HG03196 (cell line): ENCODE measurements around the gene ZNF787.
A peak's percentile ranks its signal among the peaks of the same experiment; 100 is the strongest.
"Not testable (repeated sequence)": the region's sequence is repeated elsewhere in the genome, so short reads cannot be mapped to it uniquely, and the experiment has no call there.

ENCODE experiments used
- ATAC-seq: cut with Tn5 transposase; IDR thresholded peaks from one replicate; pipeline ENCODE4 v1.9.1; 2021; ENCODE audit not compliant: unreplicated experiment

The ZNF787 gene

GRCh38 chr19:56121180-56122167 is at the start of gene ZNF787:
ZNF787 (minus strand) TSS chr19:56121295; CDS start chr19:56103217, 18,078 bp downstream.
- peak; percentile 81 for ATAC-seq

GRCh38 chr19:56170261-56170660 is 49.2 kb upstream of the ZNF787 start:
- no peak for ATAC-seq

DNA sequence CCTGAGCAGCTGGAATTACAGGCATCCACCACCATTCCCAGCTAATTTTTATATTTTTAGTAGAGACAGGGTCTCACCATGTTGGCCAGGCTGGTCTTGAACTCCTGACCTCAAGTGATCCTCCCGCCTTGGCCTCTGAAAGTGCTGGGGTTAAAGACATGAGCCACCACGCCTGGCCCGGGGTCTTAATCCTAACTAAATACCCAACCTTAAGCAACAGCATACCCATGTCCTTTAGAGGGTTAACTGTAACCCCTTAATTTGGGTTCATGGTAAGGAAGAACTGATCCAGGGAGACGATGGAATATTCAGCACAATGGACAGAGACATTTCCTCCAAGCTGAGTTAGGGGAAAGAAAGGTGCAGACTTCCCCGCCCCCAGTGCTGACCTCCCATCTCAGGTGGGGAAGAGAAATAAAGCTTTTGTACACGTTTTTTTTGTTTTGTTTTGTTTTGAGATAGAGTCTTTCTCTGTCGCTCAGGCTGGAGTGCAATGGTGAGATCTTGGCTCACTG is 46.0 kb upstream of the ZNF787 start:
- no peak for ATAC-seq

DNA sequence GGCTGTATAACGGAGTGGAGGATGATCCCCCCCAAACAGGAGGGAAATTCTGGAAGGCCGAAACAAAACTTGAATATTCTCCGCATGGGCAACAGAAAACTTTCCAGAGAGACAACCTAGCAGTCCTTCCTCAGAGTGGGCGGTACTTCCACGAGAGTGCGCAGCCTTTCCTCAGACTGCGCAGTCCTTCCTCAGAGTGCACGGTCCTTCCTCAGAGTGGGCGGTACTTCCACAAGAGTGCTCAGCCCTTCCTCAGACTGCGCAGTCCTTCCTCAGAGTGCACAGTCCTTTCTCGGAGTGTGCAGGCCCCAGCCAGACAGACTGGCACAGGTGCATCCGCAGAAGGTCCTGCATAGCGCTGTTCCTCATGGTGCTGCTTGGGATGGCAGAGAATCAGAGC is 42.0 kb upstream of the ZNF787 start:
- ATAC-seq: no peak

DNA sequence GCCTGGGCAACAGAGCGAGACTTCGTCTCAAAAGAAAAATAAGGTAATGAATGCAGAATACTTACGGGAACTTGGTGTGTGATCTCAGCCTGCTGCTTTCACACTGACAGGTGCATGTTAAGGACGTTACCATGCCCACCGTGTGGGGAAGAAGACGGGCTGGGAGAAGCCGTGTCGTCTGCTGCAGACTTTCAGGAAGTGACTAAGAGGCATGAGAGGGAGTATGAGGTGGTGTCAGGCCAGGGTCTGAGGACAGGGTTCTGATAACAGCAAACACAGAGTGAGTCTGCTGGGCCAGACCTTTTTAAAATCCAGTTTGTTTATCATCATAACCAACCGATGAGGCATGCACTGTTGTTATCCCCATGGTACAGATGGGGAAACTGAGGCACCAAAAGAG is 41.2 kb upstream of the ZNF787 start:
- ATAC-seq: no peak

DNA sequence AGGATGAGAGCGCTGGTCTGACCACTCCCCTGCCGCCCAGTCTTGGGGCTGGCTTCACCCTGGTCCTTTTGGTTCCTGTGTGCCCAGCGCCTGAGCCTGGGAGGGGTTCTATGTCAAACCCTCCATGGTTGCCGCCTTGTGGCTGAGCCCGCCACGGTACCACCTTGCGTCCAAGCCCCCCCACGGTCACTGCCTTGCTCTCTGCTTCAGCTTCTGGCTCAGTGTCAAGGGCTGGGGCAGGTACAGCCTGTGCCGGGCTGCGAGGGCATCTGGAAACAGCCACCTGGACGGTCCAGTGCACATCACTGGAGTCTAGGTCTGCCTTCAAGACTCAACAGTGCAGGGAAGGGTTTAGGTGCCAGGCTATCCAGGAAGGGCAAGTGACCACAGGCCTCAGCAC is 40.4 kb upstream of the ZNF787 start:
- ATAC-seq: no peak

DNA sequence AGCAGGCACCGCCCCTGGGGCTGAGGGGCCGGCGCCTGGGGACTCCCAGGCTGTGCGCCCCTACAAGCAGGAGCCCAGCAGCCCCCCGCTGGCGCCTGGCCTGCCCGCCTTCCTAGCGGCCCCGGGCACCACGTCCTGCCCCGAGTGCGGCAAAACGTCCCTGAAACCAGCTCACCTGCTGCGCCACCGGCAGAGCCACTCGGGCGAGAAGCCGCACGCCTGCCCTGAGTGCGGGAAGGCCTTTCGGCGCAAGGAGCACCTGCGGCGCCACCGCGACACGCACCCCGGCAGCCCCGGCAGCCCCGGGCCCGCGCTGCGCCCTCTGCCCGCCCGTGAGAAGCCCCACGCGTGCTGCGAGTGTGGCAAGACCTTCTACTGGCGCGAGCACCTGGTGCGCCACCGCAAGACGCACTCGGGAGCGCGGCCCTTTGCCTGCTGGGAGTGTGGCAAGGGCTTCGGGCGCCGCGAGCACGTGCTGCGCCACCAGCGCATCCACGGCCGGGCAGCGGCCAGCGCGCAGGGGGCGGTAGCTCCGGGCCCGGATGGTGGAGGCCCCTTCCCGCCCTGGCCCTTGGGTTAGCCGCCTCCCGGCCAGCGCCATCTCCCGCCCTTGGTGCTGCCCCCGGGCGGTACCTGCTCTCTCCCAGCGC is 38.7 kb upstream of the ZNF787 start:
- ATAC-seq: no peak

DNA sequence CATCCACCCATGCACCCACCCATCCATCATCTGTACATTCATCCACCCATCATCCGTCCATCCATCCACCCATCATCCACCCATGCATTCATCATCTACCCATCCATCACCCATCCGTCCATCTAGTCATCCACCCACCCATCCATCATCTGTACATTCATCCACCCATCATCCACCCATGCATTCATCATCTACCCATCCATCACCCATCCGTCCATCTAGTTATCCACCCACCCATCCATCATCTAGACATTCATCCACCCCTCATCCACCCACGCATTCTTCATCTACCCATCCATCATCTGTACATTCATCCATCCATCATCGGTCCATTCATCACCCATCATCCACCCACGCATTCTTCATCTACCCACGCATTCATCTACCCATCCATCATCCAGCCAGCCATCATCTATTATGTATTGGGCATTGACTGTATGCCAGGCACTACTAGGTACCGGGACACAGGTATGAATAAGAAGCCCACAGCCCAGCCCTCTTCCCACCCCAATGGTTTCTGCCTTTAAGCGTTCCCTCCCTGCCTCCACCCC is 38.0 kb upstream of the ZNF787 start:
- no peak for ATAC-seq

- no peak for ATAC-seq
Measured at GRCh38 chr19:56158170-56158757, 37.2 kb upstream of the ZNF787 start.

DNA sequence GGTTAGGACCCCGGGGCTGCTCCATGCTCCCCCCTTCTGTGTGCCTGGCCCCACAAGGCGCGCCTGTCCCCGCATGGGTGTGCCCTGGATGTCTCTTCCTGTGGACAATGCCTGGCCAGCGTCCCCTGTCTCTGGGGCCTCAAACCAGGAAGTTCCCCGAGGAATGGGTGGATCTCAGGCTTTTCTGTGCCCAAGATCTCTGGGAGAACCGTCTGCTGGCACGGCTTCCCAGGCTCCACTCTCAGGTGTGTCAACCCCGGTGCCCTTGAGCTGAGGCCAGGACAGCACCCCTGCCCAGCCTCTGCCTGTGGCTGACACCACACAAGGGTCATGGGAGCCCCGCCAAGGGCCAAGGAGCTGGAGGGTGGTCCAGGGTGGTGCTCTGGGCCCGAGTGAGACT is 35.7 kb upstream of the ZNF787 start:
- no peak for ATAC-seq

- no peak for ATAC-seq
Measured at GRCh38 chr19:56155124-56155687, 34.1 kb upstream of the ZNF787 start.

GRCh38 chr19:56153507-56153906 is 32.4 kb upstream of the ZNF787 start:
- ATAC-seq: no peak

GRCh38 chr19:56152644-56153043 is 31.5 kb upstream of the ZNF787 start:
- no peak for ATAC-seq

- ATAC-seq: no peak
Measured at GRCh38 chr19:56150358-56150757, 29.3 kb upstream of the ZNF787 start.

DNA sequence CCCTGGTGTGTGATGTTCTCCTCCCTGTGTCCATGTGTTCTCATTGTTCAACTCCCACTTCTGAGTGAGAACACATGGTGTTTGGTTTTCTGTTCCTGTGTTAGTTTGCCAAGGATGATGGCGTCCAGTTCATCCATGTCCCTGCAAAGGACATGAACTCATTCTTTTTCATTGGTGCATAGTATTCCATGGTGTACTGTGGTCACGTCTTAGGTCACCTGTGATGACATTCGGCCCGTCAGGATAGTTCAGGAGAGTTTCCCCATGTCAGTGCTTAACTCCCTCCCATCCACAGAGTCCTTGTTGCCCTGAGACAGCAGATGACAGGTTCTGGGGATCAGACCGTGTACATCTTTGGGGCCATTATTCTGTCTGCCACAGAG is 28.6 kb upstream of the ZNF787 start:
- no peak for ATAC-seq

DNA sequence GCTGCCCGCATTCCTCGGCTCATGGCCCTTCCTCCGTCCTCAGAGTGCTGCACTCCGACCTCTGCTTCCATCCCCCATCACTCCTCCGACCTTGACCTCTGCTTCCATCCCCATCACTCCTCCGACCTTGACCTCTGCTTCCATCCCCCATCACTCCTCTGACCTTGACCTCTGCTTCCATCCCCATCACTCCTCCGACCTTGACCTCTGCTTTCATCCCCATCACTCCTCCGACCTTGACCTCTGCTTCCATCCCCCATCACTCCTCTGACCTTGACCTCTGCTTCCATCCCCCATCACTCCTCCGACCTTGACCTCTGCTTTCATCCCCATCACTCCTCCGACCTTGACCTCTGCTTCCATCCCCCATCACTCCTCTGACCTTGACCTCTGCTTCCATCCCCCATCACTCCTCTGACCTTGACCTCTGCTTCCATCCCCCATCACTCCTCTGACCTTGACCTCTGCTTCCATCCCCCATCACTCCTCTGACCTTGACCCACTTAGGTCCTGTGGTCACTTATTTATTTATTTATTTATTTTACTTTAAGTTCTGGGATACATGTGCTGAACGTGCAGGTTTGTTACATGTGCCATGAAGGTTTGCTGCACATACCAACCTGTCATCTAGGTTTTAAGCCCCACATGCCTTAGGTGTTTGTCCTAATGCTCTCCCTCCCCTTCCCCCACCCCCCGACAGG is 28.0 kb upstream of the ZNF787 start:
- ATAC-seq: not testable (repeated sequence)

- ATAC-seq: no peak
Measured at GRCh38 chr19:56148096-56148495, 27.0 kb upstream of the ZNF787 start.

DNA sequence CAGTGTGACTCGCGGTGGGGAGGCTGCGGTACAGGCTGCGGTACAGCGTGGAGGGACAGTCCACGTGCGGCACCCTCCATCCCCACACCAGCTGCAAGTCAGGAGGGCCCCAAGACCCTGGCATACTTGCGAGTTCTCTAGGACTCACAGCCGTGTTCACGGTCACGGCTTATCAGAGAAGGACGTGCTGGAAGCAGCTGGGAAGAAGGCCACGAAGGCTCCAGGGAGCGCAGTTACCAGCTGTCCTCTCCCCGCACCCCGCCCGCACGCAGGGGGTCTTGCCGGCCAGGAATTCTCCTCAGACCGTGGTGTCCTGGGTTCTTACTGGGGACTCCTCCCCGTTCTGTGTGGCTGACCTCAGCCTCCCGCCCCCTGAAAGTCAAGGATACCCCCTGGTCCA is 26.2 kb upstream of the ZNF787 start:
- ATAC-seq: no peak

GRCh38 chr19:56146904-56147303 is 25.8 kb upstream of the ZNF787 start:
- no peak for ATAC-seq

GRCh38 chr19:56145698-56146097 is 24.6 kb upstream of the ZNF787 start:
- no peak for ATAC-seq
